Measurements from ENCODE around the gene DENND1B.
A peak's percentile ranks its signal among the peaks of the same experiment; 100 is the strongest.

Gene DENND1B

DNA sequence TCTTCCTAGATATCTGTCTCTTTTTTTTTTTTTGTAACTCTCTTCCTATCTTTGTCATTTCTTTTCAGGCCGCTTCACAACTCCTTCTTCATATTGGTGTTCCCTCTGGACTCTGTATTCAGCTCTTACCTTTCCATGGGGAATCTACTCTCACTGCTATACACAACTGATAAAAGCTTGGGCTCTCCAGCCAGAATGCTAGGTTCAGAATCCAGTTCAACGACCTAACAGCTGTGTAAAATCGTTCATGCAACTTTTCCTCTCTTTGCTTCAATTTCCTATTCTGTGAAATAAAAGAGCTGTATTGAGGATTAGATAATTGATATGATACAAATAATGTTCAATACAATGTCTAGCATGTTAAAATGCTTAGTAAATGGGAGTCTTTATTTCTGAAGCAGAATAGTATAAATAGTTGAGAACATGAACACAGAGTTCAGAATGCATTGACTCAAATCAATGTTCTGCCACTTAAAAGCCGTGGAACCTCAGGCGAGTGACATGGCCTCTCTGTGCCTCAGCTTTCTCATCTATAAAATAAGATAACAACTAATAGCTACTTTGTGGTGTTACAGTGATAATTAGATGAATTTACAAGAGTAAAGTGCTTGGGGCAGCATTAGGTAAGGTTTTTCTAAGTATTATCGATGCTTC lies 88.5 kb downstream of the DENND1B start:
- TF ChIP-seq, protein P1, sequence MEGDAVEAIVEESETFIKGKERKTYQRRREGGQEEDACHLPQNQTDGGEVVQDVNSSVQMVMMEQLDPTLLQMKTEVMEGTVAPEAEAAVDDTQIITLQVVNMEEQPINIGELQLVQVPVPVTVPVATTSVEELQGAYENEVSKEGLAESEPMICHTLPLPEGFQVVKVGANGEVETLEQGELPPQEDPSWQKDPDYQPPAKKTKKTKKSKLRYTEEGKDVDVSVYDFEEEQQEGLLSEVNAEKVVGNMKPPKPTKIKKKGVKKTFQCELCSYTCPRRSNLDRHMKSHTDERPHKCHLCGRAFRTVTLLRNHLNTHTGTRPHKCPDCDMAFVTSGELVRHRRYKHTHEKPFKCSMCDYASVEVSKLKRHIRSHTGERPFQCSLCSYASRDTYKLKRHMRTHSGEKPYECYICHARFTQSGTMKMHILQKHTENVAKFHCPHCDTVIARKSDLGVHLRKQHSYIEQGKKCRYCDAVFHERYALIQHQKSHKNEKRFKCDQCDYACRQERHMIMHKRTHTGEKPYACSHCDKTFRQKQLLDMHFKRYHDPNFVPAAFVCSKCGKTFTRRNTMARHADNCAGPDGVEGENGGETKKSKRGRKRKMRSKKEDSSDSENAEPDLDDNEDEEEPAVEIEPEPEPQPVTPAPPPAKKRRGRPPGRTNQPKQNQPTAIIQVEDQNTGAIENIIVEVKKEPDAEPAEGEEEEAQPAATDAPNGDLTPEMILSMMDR (IDR thresholded peaks at IDR 0.05; ENCODE audit: insufficient read depth, missing control alignments): no peak
- peak; percentile 88 for FAIRE-seq
- no peak for DNase-seq (ENCODE audit: insufficient read length, low spot score)

DNA sequence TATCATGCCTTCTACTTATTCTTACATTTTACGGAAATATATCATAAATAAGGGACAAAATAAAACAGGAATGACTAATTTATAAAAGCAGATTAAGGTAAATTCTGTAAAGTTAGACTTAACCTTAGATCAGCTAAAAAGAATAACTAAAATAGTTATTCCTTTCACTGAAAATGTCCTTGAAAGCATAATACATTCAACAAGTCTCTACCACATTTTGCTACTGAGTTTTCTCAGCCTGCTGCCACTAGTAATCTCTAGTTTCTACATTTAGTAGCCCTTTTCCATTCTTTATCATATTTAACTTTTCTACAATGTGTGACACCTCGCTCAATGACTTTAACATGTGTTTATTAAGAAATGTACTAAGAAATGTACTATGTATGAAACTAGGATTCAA lies 89.0 kb downstream of the DENND1B start:
- TF ChIP-seq, protein P1 (IDR thresholded peaks at IDR 0.05; ENCODE audit: insufficient read depth, missing control alignments): no peak
- DNase-seq (ENCODE audit: insufficient read length, low spot score) (no peak), FAIRE-seq (peak; percentile 89)

DNA sequence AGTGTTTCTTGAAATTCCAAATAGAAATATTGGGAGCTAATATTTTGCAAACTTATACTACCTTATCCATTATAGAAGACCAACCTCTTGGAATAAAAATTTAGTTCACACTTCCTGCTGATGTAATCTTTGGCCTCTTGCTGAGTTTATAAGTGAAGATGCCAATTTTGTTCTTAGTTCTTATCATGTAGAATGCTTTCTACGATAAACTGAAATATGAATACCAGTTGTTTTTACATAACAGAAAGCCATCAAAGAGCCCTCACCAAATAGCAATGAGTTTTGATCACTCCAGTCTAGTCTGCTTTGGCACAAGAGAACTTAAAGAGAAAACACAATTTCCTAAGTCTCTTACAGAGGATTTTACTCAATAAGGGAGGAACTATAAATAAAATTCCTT lies 89.5 kb downstream of the DENND1B start:
- FAIRE-seq: peak; percentile 80
- no peak for DNase-seq (ENCODE audit: insufficient read length, low spot score)
- TF ChIP-seq, protein P1 (IDR thresholded peaks at IDR 0.05; ENCODE audit: insufficient read depth, missing control alignments): no peak

DNA sequence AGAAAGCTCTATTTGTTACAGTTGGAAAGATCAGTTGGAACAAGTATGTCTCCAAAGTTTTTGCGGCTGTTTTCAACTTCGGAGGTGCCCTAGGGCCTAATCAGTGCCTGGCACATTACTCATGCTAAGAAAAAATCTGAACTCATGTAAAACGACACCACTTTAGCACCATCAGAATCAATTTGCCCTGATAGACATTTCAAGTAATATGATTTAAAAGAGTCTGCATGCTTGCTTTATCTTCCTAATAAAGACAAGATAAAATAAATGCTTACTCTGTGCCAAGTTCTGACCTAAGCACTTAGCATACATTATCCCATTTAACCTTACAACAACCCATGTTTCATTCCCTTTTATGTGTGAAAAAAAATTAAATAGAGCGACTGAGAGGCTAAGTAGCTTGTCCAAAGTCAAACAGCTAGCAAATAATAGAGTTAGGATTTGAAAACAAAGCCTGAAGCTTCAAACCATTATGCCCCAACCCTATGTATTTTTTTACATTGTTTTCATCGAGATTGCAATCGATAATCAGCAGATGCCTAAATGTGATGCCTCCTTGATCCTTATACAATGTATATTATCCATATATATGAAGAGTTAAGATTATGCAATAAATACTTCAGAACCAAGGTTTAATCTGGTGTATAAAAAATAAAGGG lies 91.3 kb downstream of the DENND1B start:
- TF ChIP-seq, protein P1 (IDR thresholded peaks at IDR 0.05; ENCODE audit: insufficient read depth, missing control alignments): no peak
- no peak for FAIRE-seq
- no peak for DNase-seq (ENCODE audit: insufficient read length, low spot score)

DNA sequence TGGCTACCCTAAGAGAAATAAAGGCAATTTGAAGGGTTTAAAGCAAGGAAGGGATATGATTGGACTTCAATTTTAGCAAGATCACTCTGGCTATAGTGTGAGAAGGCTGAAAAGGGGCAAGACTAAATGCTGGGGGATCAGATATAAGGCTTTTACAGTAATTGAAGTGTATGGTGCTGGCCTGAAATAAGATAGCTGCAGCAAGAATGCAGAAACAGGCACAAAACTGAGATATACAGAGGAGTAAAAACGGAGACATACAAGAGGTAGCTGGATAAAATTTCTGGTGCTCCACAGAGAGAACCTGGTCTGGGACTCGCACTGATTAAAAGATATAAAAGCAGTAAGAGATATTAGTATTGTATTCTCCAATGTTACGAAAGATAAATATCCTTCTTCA lies 92.0 kb downstream of the DENND1B start:
- FAIRE-seq (no peak), DNase-seq (ENCODE audit: insufficient read length, low spot score) (no peak)

DNA sequence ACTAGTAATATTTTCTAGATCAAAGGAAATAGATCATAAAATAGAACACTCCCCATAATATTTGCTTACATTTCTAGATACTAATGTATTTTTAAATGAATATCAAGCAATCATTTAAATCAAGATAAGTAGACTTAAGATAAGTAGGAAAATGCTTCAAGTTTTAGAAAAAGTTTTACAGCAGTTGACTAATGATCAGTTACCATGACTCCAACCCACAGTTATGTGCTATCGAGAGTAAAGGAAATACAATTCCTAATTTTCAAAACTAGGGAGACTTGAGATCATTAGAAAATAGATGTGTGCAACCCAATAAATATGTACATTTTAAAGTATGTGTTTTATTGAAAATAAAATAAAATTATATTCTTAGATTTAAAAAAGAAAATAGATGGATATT lies 95.0 kb downstream of the DENND1B start:
- peak; percentile 93 for FAIRE-seq
- no peak for DNase-seq (ENCODE audit: insufficient read length, low spot score)
- TF ChIP-seq, protein P1 (IDR thresholded peaks at IDR 0.05; ENCODE audit: insufficient read depth, missing control alignments): no peak

More for the DNA sequence above, 92.0 kb downstream of the DENND1B start:
- TF ChIP-seq, protein P1 (IDR thresholded peaks at IDR 0.05; ENCODE audit: insufficient read depth, missing control alignments): no peak

DNA sequence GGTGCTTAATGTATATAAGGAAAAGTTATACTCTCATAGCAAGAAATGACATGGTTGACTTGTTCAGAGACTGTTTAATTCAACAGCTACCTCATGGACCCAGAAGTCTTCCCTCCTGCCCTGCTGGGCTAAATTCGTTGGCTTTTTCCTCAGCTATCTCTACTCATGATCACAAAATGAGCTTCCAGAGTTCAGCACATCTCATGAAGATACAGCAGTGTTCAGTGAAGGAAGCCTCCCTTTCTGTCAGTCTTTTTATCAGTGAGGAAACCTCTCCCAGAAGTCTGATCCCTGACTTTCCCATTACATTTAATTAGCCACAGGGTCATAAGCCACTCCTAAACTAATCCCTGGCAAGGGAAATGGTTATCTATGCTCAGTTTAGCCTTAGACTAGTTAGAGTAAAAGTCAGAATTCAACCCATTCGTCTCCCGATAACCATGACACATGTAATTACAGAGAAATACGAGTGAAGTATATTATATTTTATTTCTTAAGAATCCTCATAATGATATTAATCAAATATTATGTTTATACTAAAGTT lies 97.5 kb downstream of the DENND1B start:
- FAIRE-seq (peak; percentile 98), DNase-seq (ENCODE audit: insufficient read length, low spot score) (no peak)
- TF ChIP-seq, protein P1 (IDR thresholded peaks at IDR 0.05; ENCODE audit: insufficient read depth, missing control alignments): no peak
